NB4 (cell line): Measurements from ENCODE around the gene CADM2.

Experiments used
- DNase-seq: peaks from one replicate; pipeline ENCODE4 v3.0.0; 2010; ENCODE audit warnings: low read depth
- H3K4me3 ChIP-seq: one replicate; pipeline ENCODE4 v1.5.1; 2011; ENCODE audit warnings: mild to moderate bottlenecking, low read depth, low read length, moderate library complexity
- CTCF ChIP-seq: IDR thresholded peaks from one replicate; pipeline ENCODE4 v1.5.1; 2012; ENCODE audit warnings: low read depth, low read length
- MAX ChIP-seq: IDR thresholded peaks from 2 replicates; pipeline ENCODE4 v1.6.1; 2011; ENCODE audit warnings: low read depth, low read length
- MYC ChIP-seq: IDR thresholded peaks from 2 replicates; pipeline ENCODE4 v1.6.1; 2011; ENCODE audit warnings: low read depth, low read length
- POLR2A ChIP-seq: IDR thresholded peaks from 2 replicates; pipeline ENCODE4 v1.6.1; 2011; ENCODE audit warnings: mild to moderate bottlenecking; ENCODE audit not compliant: insufficient read length; ENCODE audit errors: extremely low read depth

The CADM2 gene

GRCh38 chr3:84959470-84960271 lies 882 bp downstream of the CADM2 start:
- DNase-seq: no peak
- no peak overlapping the region for H3K4me3 ChIP-seq
- TF ChIP-seq MAX: no peak
- TF ChIP-seq POLR2A: no peak
- no peak for TF ChIP-seq MYC
- no peak for TF ChIP-seq CTCF

GRCh38 chr3:84960581-84960980 lies 1.8 kb downstream of the CADM2 start:
- TF ChIP-seq MAX (no peak), CTCF (no peak), MYC (no peak), POLR2A (no peak)
- DNase-seq: no peak
- H3K4me3 ChIP-seq: no peak overlapping the region

GRCh38 chr3:84961011-84961410 lies 2.2 kb downstream of the CADM2 start:
- no peak overlapping the region for H3K4me3 ChIP-seq
- no peak for DNase-seq
- TF ChIP-seq CTCF (no peak), MAX (no peak), MYC (no peak), POLR2A (no peak)

- TF ChIP-seq MYC (no peak), POLR2A (no peak), CTCF (no peak), MAX (no peak)
- no peak for DNase-seq
- H3K4me3 ChIP-seq: no peak overlapping the region
These were observed 2.9 kb downstream of the CADM2 start for GRCh38 chr3:84961521-84962255.

- no peak for DNase-seq
- TF ChIP-seq POLR2A (no peak), MYC (no peak), CTCF (no peak), MAX (no peak)
- no peak overlapping the region for H3K4me3 ChIP-seq
These were observed 3.6 kb downstream of the CADM2 start for GRCh38 chr3:84962415-84962814.
